H1 (cell line): ENCODE measurements around the gene PEPD. TPM values are rescaled to one million over a fixed set of nuclear protein-coding genes. Genes with fewer than 3 reads are reported as not detected.

Source experiments
- CTCF ChIA-PET: fragments of 300-600 bp; sonication (Branson Sonifier 250); formaldehyde crosslinking; loops from one replicate; lab custom pipeline; 2021; ENCODE audit not compliant: partially characterized antibody; lab: Charles Lee
- POLR2A ChIA-PET: fragments of 300-600 bp; sonication (Branson Sonifier 250); formaldehyde crosslinking; loops from one replicate; lab custom pipeline; 2021; ENCODE audit warnings: inconsistent platforms; ENCODE audit not compliant: partially characterized antibody; lab: Charles Lee
- DNase-seq, 2 experiments: peaks; one replicate each; pipeline versions ENCODE4 v3.0.0 to v3.0.0-alpha.2; 2010 to 2022; ENCODE audit warnings: low spot score in 2 of 2, low read depth in 1 of 2, mixed read lengths in 1 of 2
- FAIRE-seq: peaks from 2 replicates; lab custom pipeline; 2011; peaks lifted over from hg19 to GRCh38; lab: Jason Lieb, UNC
- H2AFZ ChIP-seq: 2 replicates; pipeline ENCODE4 v1.8.1; 2012; ENCODE audit warnings: low read length, inconsistent platforms
- H2AK5ac ChIP-seq: 2 replicates; pipeline ENCODE4 v1.6.1; 2013; ENCODE audit warnings: low read depth, low read length
- H2BK120ac ChIP-seq: replicated peaks from 2 replicates; pipeline ENCODE3; 2013; ENCODE audit warnings: low read depth, low read length, inconsistent platforms
- H2BK12ac ChIP-seq: 2 replicates; pipeline ENCODE4 v1.6.1; 2013; ENCODE audit warnings: low read depth, low read length
- H2BK15ac ChIP-seq: 2 replicates; pipeline ENCODE4 v1.6.1; 2013; ENCODE audit warnings: low read length
- H2BK20ac ChIP-seq: 2 replicates; pipeline ENCODE4 v1.6.1; 2013; ENCODE audit warnings: low read length
- H2BK5ac ChIP-seq: 2 replicates; pipeline ENCODE4 v1.6.1; 2013; ENCODE audit warnings: low read depth, low read length
- H3K14ac ChIP-seq: 2 replicates; pipeline ENCODE4 v1.6.1; 2013; ENCODE audit warnings: inconsistent platforms; ENCODE audit not compliant: insufficient read length
- H3K18ac ChIP-seq: 2 replicates; pipeline ENCODE4 v1.6.1; 2013; ENCODE audit warnings: low read length; ENCODE audit errors: extremely low read depth
- H3K23ac ChIP-seq: 2 replicates; pipeline ENCODE4 v1.6.1; 2013; ENCODE audit warnings: inconsistent platforms; ENCODE audit not compliant: insufficient read length
- H3K23me2 ChIP-seq: 2 replicates; pipeline ENCODE4 v1.6.1; 2013; ENCODE audit warnings: low read depth, low read length
- H3K27ac ChIP-seq: 2 replicates; pipeline ENCODE4 v1.6.1; 2011; ENCODE audit warnings: low read depth, low read length, inconsistent platforms
- H3K27me3 ChIP-seq, 4 experiments: replicated peaks in 1 of 4; 1 replicate in 1 of 4; 2 replicates in 3 of 4; pipeline versions ENCODE4 v1.6.1 to v1.8.1; 2011 to 2013; ENCODE audit warnings: low read length in 3 of 4, mild to moderate bottlenecking in 3 of 4, inconsistent platforms in 2 of 4, mixed read lengths in 2 of 4, moderate library complexity in 1 of 4; ENCODE audit not compliant: control insufficient read depth in 3 of 4, insufficient read depth in 3 of 4; ENCODE audit errors: extremely low read depth in 1 of 4
- H3K36me3 ChIP-seq, 4 experiments: 2 replicates each; pipeline versions ENCODE4 v1.6.1 to v1.8.1; 2011 to 2013; ENCODE audit warnings: mild to moderate bottlenecking in 4 of 4, low read length in 3 of 4, moderate library complexity in 2 of 4, control low read depth in 1 of 4, inconsistent platforms in 1 of 4; ENCODE audit not compliant: insufficient read depth in 4 of 4, control insufficient read depth in 2 of 4
- H3K4ac ChIP-seq: replicated peaks from 2 replicates; pipeline ENCODE3; 2013; ENCODE audit warnings: low read length, low read depth, mixed read lengths, inconsistent platforms; ENCODE audit not compliant: insufficient read length
- H3K4me1 ChIP-seq, 4 experiments: replicated peaks in 1 of 4; 1 replicate in 1 of 4; 2 replicates in 3 of 4; pipeline versions ENCODE4 v1.6.1 to v1.8.1; 2011 to 2013; ENCODE audit warnings: low read length in 3 of 4, inconsistent platforms in 2 of 4, mixed read lengths in 1 of 4; ENCODE audit not compliant: insufficient read depth in 4 of 4, control insufficient read depth in 3 of 4
- H3K4me2 ChIP-seq, 2 experiments: 2 replicates each; pipeline versions ENCODE4 v1.6.1 to v1.8.1; 2011 to 2013; ENCODE audit warnings: low read depth in 2 of 2, low read length in 2 of 2, control low read depth in 1 of 2, inconsistent platforms in 1 of 2, mild to moderate bottlenecking in 1 of 2; ENCODE audit not compliant: insufficient read depth in 1 of 2
- H3K4me3 ChIP-seq, 4 experiments: fragments of 200-600, 300-600 bp in 1 of 4; sonication (generic), shearing (Covaris generic), sonication (Bioruptor Twin) in 1 of 4; 2 replicates each; pipeline versions ENCODE4 v1.5.1 to v1.8.1; 2011 to 2016; ENCODE audit warnings: low read length in 4 of 4, low read depth in 3 of 4, control low read depth in 2 of 4, inconsistent platforms in 2 of 4, mild to moderate bottlenecking in 2 of 4, mixed read lengths in 1 of 4, moderate library complexity in 1 of 4; ENCODE audit not compliant: insufficient read depth in 2 of 4; ENCODE audit errors: extremely low read depth in 1 of 4
- H3K56ac ChIP-seq: replicated peaks from 2 replicates; pipeline ENCODE3; 2013; ENCODE audit warnings: low read depth, mild to moderate bottlenecking, mixed read lengths, low read length, inconsistent platforms; ENCODE audit not compliant: insufficient read length
- H3K79me1 ChIP-seq: 2 replicates; pipeline ENCODE4 v1.6.1; 2013; ENCODE audit warnings: low read depth, low read length, control low read depth
- H3K79me2 ChIP-seq, 2 experiments: 2 replicates each; pipeline versions ENCODE4 v1.6.1 to v1.8.1; 2012 to 2013; ENCODE audit warnings: low read length in 2 of 2, mild to moderate bottlenecking in 2 of 2, inconsistent platforms in 1 of 2; ENCODE audit not compliant: insufficient read depth in 2 of 2, control insufficient read depth in 1 of 2
- H3K9ac ChIP-seq, 4 experiments: replicated peaks in 1 of 4; 1 replicate in 1 of 4; 2 replicates in 3 of 4; pipeline versions ENCODE4 v1.6.1 to v1.8.1; 2011 to 2013; ENCODE audit warnings: low read depth in 3 of 4, low read length in 3 of 4, control low read depth in 2 of 4, mild to moderate bottlenecking in 2 of 4, moderate library complexity in 2 of 4, inconsistent platforms in 1 of 4; ENCODE audit errors: extremely low read depth in 1 of 4
- H3K9me3 ChIP-seq, 2 experiments: 2 replicates each; pipeline versions ENCODE4 v1.6.1 to v1.8.1; 2012 to 2013; ENCODE audit warnings: mild to moderate bottlenecking in 2 of 2, moderate library complexity in 2 of 2, control low read depth in 1 of 2, inconsistent platforms in 1 of 2, low read depth in 1 of 2, low read length in 1 of 2, mixed read lengths in 1 of 2; ENCODE audit not compliant: insufficient read depth in 2 of 2
- H4K20me1 ChIP-seq, 2 experiments: replicated peaks in 1 of 2; 2 replicates each; pipeline versions ENCODE3 to v1.8.1; 2011 to 2013; ENCODE audit warnings: inconsistent platforms in 2 of 2, low read length in 2 of 2, mild to moderate bottlenecking in 1 of 2; ENCODE audit not compliant: insufficient read depth in 2 of 2, control insufficient read depth in 1 of 2
- H4K5ac ChIP-seq: 2 replicates; pipeline ENCODE4 v1.6.1; 2013; ENCODE audit warnings: low read length, low read depth, mixed read lengths, inconsistent platforms; ENCODE audit not compliant: insufficient read length
- H4K8ac ChIP-seq: 2 replicates; pipeline ENCODE4 v1.8.0; 2013; ENCODE audit warnings: mild to moderate bottlenecking, moderate library complexity, low read length, inconsistent platforms; ENCODE audit not compliant: insufficient read depth; ENCODE audit errors: extremely low read depth
- H4K91ac ChIP-seq: replicated peaks from 2 replicates; pipeline ENCODE3; 2013; ENCODE audit warnings: low read length, mixed read lengths, inconsistent platforms; ENCODE audit not compliant: insufficient read length
- ASH2L ChIP-seq: fragments of 200-600, 300-600 bp; sonication (generic); IDR thresholded peaks from one replicate; pipeline ENCODE4 v1.7.1; 2017; ENCODE audit warnings: low read length
- EGR1 ChIP-seq: IDR thresholded peaks from 2 replicates; pipeline ENCODE4 v1.6.1; 2011; ENCODE audit warnings: low read depth, low read length, borderline replicate concordance
- EP300 ChIP-seq, 2 experiments: IDR thresholded peaks; 1 replicate in 1 of 2; 2 replicates in 1 of 2; pipeline ENCODE4 v1.6.1; 2011 to 2012; ENCODE audit warnings: low read depth in 2 of 2, low read length in 2 of 2, mild to moderate bottlenecking in 2 of 2, borderline replicate concordance in 1 of 2, inconsistent platforms in 1 of 2, moderate library complexity in 1 of 2
- GTF2F1 ChIP-seq: IDR thresholded peaks from 2 replicates; pipeline ENCODE4 v1.6.1; 2012; ENCODE audit warnings: low read depth, low read length, improper control_type of control experiment, borderline replicate concordance
- MAFK ChIP-seq: IDR thresholded peaks from 2 replicates; pipeline ENCODE4 v1.6.1; 2012; ENCODE audit warnings: low read depth, mild to moderate bottlenecking, improper control_type of control experiment, low read length
- PHF8 ChIP-seq: fragments of 200-600 bp; sonication (generic); conservative IDR thresholded peaks from 2 replicates; pipeline ENCODE4 v1.7.1; 2012; ENCODE audit warnings: low read depth, mild to moderate bottlenecking, inconsistent platforms, low read length, moderate library complexity
- RAD21 ChIP-seq, 2 experiments: IDR thresholded peaks in 1 of 2; conservative IDR thresholded peaks in 1 of 2; 2 replicates each; pipeline ENCODE4 v1.6.1; 2011; ENCODE audit warnings: low read depth in 2 of 2, low read length in 2 of 2, improper control_type of control experiment in 1 of 2, inconsistent platforms in 1 of 2, mild to moderate bottlenecking in 1 of 2, moderate library complexity in 1 of 2
- SIN3A ChIP-seq, 2 experiments: IDR thresholded peaks in 1 of 2; conservative IDR thresholded peaks in 1 of 2; 2 replicates each; pipeline ENCODE4 v1.6.1; 2011 to 2012; ENCODE audit warnings: low read length in 2 of 2, improper control_type of control experiment in 1 of 2, low read depth in 1 of 2, mild to moderate bottlenecking in 1 of 2
- SP1 ChIP-seq: IDR thresholded peaks from 2 replicates; pipeline ENCODE4 v1.6.1; 2011; ENCODE audit warnings: low read depth, low read length
- SUZ12 ChIP-seq: fragments of 200-600 bp; sonication (generic); IDR thresholded peaks from 2 replicates; pipeline ENCODE4 v1.6.1; 2012; ENCODE audit warnings: mild to moderate bottlenecking, inconsistent platforms, low read length, moderate library complexity, mixed read lengths
- TBP ChIP-seq: IDR thresholded peaks from 2 replicates; pipeline ENCODE4 v1.6.1; 2011; ENCODE audit warnings: low read depth, low read length, improper control_type of control experiment
- WGBS, 2 experiments: shearing (Covaris generic) in 1 of 2; methylation state at CpG; one replicate each; pipeline versions ENCODE4 v1.1.6 to v1.1.7; 2013 to 2015; ENCODE audit warnings: low lambda C conversion rate in 2 of 2, mixed read lengths in 2 of 2, inconsistent platforms in 1 of 2, low coverage in 1 of 2, missing lambda C conversion rate in 1 of 2; ENCODE audit not compliant: insufficient replicate concordance in 2 of 2, insufficient coverage in 1 of 2, insufficient read length in 1 of 2; ENCODE audit errors: extremely low coverage in 1 of 2, missing lambda C conversion rate in 1 of 2; 5-methylcytosine and 5-hydroxymethylcytosine counted together
- polyA plus RNA-seq, 7 experiments: library from polyadenylated mRNA; depleted of rRNA in 3 of 7; stranded (reverse) in 5 of 7; unstranded in 2 of 7; fragments of >200 nt in 5 of 7; fragments of 200-250 nt in 2 of 7; gene quantifications; 1 replicate in 5 of 7; 2 replicates in 1 of 7; 4 replicates in 1 of 7; pipeline versions ENCODE4 v1.2.1 to v1.2.3, GENCODE V29; 2011 to 2013; ENCODE audit warnings: missing spikeins in 2 of 7, mixed read lengths in 2 of 7
- total RNA-seq: library from RNA; stranded (reverse); fragmentation: NEBNext Ultra II Directional; extraction: Animal tissue kit (Norgen Biotek cat#: 25700); gene quantifications from 2 replicates; pipeline ENCODE4 v1.2.1, GENCODE V29; 2021

Gene PEPD
- total and polyA plus RNA-seq, 2 of the 8 experiments (the other 6 are each of a cell fraction or from before 2014, with no cell fraction given): 84.1 to 178 TPM

- no peak overlapping the region for H2BK12ac ChIP-seq
- no peak overlapping the region for H3K4me2 ChIP-seq
- no peaks in the 10 kb centered on the region for H3K4me1 ChIP-seq
- H2AK5ac ChIP-seq: no peak overlapping the region
- no peaks in the 10 kb centered on the region for H3K9me3 ChIP-seq
- ChIA-PET POLR2A (interaction anchor here (1.4 kb wide), 1 partner anchor 13 kb away, joined by 3 read pairs; no protein-coding TSS in a partner anchor), CTCF (interaction anchor here (1.5 kb wide), 1 partner anchor 9 kb away, joined by 5 read pairs; no protein-coding TSS in a partner anchor)
- H3K27me3 ChIP-seq: no peaks in the 10 kb centered on the region
- H3K27ac ChIP-seq: no peak overlapping the region
- H2BK5ac ChIP-seq: no peak overlapping the region
- 0 out of 2 replicates have a peak, but pooled peaks cover 2% of the 10 kb centered on the region for H3K79me1 ChIP-seq
- no peak overlapping the region for H3K4me3 ChIP-seq
- no peak overlapping the region for H3K9ac ChIP-seq
- H3K23me2 ChIP-seq: no peaks in the 10 kb centered on the region
- no peak for DNase-seq
- H3K4ac ChIP-seq: no peak overlapping the region
- H2BK120ac ChIP-seq: no peak overlapping the region
- H4K8ac ChIP-seq: no peak overlapping the region
- peaks cover 0 to 2% of the 10 kb centered on the region in 2 experiments for H4K20me1 ChIP-seq
- no peak overlapping the region for H2BK15ac ChIP-seq
- H3K14ac ChIP-seq: no peak overlapping the region
- no peak overlapping the region for H3K56ac ChIP-seq
- no peaks in the 10 kb centered on the region for H3K79me2 ChIP-seq
- no peak overlapping the region for H4K5ac ChIP-seq
- H3K23ac ChIP-seq: no peak overlapping the region
- no peak overlapping the region for H4K91ac ChIP-seq
- WGBS, 2 experiments: 91% methylated on average over 9 of the region's 10 CpGs; no CpG with 5 or more reads in 1 of the 2 experiments
- no peak overlapping the region for H2BK20ac ChIP-seq
- no peak overlapping the region for H3K18ac ChIP-seq
- H2AFZ ChIP-seq: no peak overlapping the region
- peaks cover 0 to 9% (median 7%) of the 10 kb centered on the region in 4 experiments; a peak in 3 of 8 replicates for H3K36me3 ChIP-seq
- no peak for FAIRE-seq
- TF ChIP-seq RAD21 (IDR thresholded peaks at IDR 0.05 in 1 of 2, conservative IDR thresholded peaks at IDR 0.05 in 1 of 2; ENCODE audit: low read depth in 2 of 2, low read length in 2 of 2) (no peak), EGR1 (no peak), SIN3A (conservative IDR thresholded peaks at IDR 0.05 in 1 of 2, IDR thresholded peaks at IDR 0.05 in 1 of 2; ENCODE audit: low read depth in 1 of 2, low read length in 2 of 2) (no peak), PHF8 (no peak), MAFK (no peak), SP1 (no peak), GTF2F1 (no peak), TBP (no peak), EP300 (IDR thresholded peaks at IDR 0.05; ENCODE audit: borderline replicate concordance in 1 of 2, low read depth in 2 of 2, low read length in 2 of 2) (no peak), ASH2L (no peak), SUZ12 (no peak)
These were observed 43.8 kb downstream of the PEPD start for GRCh38 chr19:33477781-33478180.
